Transverse colon (tissue), 4 donors: ENCODE results near the gene DCBLD2. TPM values are rescaled to one million over a fixed set of nuclear protein-coding genes. Genes with fewer than 3 reads are reported as not detected.

Experiments used
- DNase-seq: peaks from one replicate; pipeline ENCODE4 v3.0.0-alpha.2; 2019
- H3K27ac ChIP-seq, 4 donors: fragments of 200-600 bp; sonication (generic); 2 replicates each; pipeline ENCODE4 v1.5.1; 2016 to 2018; ENCODE audit warnings: inconsistent platforms in 4 of 4
- H3K27me3 ChIP-seq: fragments of 200-600 bp; sonication (generic); 2 replicates; pipeline ENCODE4 v1.5.1; 2017; ENCODE audit warnings: inconsistent platforms
- H3K36me3 ChIP-seq, 4 donors: fragments of 200-600 bp; sonication (generic); 2 replicates each; pipeline ENCODE4 v1.5.1; 2017 to 2019; ENCODE audit warnings: inconsistent platforms in 4 of 4
- H3K4me1 ChIP-seq, 4 donors: fragments of 200-600 bp; sonication (generic); 2 replicates each; pipeline ENCODE4 v1.5.1; 2017 to 2020; ENCODE audit warnings: inconsistent platforms in 4 of 4
- H3K4me3 ChIP-seq, 4 donors: fragments of 200-600 bp; sonication (generic); 1 replicate in 1 of 4; 2 replicates in 3 of 4; pipeline versions ENCODE4 v1.5.1 to v1.6.1; 2017 to 2019; ENCODE audit warnings: inconsistent platforms in 4 of 4
- H3K9me3 ChIP-seq, 2 donors: fragments of 200-600 bp; sonication (generic); 2 replicates each; pipeline ENCODE4 v1.5.1; 2017 to 2019; ENCODE audit warnings: inconsistent platforms in 2 of 2
- EP300 ChIP-seq: sonication (generic); formaldehyde crosslinking; IDR thresholded peaks from one replicate; pipeline ENCODE4 v1.6.1; 2017; ENCODE audit warnings: antibody characterized with exemption, low read depth
- POLR2A ChIP-seq: fragments of 450-650 bp; IDR thresholded peaks from one replicate; pipeline ENCODE4 v1.6.1; 2016; ENCODE audit warnings: antibody characterized with exemption, mild to moderate bottlenecking, moderate library complexity
- POLR2AphosphoS5 ChIP-seq, 3 donors: sonication (generic); formaldehyde crosslinking; IDR thresholded peaks; one replicate each; pipeline ENCODE4 v1.6.1; 2016; ENCODE audit warnings: antibody characterized with exemption in 3 of 3
- WGBS, 2 donors: methylation state at CpG; one replicate each; pipeline ENCODE4 v1.1.5; 2018; ENCODE audit warnings: low coverage in 1 of 2; 5-methylcytosine and 5-hydroxymethylcytosine counted together
- in situ Hi-C, 4 donors: fragments of 200-750 bp; cut with MboI; loops; one replicate each; pipeline versions ENCODE4 v1.15.0 to v1.15.1; 2017; ENCODE audit warnings: low sequenced_read_pairs in 3 of 4, low pct_ligation_motif_present in 1 of 4, low pct_unique_long_range_greater_than_20kb in 1 of 4
- intact Hi-C: fragments of 100-400 bp; cut with DNase I; formaldehyde crosslinking; loops from one replicate; pipeline ENCODE4 v1.15.1; 2023; ENCODE audit warnings: low total_unique reads
- total RNA-seq, 4 donors: library from RNA; depleted of rRNA; stranded (reverse); fragments of >200 nt; gene quantifications; one replicate each; pipeline ENCODE4 v1.1.0, GENCODE V29; 2016
- TF ChIP-seq, protein P1 (sequence below), 5 experiments: fragments of 200-600 bp in 3 of 5; fragments of 450-650 bp in 2 of 5; sonication (generic) in 3 of 5; IDR thresholded peaks; 1 replicate in 2 of 5; 2 replicates in 3 of 5; pipeline ENCODE4 v1.5.1; 2016 to 2017; ENCODE audit warnings: antibody characterized with exemption in 5 of 5, inconsistent platforms in 3 of 5, mild to moderate bottlenecking in 2 of 5, moderate library complexity in 1 of 5

DCBLD2 gene
- total RNA-seq, 4 donors from 2014 or later, result 14.3 to 20.6 (median 18.4) TPM

DNA sequence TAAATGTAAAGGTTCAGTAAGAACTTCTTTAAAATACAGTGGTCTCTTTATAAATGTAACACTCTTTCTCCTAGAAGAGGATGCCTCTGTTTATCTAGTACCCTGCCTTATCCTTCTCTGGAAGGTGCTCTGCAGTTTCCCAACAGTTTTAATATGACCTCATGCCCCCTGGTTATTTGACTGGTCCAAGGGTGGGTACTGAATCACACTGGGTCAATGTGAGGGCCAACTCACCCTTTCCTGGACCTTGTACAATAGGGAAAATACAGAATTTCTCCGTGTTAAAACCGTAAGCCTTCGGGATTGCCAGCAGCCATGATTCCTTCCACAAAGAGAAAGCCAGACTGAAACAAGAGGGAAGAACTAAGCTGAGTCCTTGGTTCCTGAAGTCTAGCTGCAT, 9.2 kb downstream of the DCBLD2 start:
- no peak overlapping the region for H3K27ac ChIP-seq
- TF ChIP-seq, protein P1, sequence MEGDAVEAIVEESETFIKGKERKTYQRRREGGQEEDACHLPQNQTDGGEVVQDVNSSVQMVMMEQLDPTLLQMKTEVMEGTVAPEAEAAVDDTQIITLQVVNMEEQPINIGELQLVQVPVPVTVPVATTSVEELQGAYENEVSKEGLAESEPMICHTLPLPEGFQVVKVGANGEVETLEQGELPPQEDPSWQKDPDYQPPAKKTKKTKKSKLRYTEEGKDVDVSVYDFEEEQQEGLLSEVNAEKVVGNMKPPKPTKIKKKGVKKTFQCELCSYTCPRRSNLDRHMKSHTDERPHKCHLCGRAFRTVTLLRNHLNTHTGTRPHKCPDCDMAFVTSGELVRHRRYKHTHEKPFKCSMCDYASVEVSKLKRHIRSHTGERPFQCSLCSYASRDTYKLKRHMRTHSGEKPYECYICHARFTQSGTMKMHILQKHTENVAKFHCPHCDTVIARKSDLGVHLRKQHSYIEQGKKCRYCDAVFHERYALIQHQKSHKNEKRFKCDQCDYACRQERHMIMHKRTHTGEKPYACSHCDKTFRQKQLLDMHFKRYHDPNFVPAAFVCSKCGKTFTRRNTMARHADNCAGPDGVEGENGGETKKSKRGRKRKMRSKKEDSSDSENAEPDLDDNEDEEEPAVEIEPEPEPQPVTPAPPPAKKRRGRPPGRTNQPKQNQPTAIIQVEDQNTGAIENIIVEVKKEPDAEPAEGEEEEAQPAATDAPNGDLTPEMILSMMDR (IDR thresholded peaks at IDR 0.05), result no peak
- TF ChIP-seq EP300, result no peak
- no peak for TF ChIP-seq POLR2A
- no peak overlapping the region for H3K4me3 ChIP-seq
- H3K27me3 ChIP-seq, result no peaks in the 10 kb centered on the region
- H3K9me3 ChIP-seq, result no peaks in the 10 kb centered on the region
- no peaks in the 10 kb centered on the region for H3K36me3 ChIP-seq
- peaks cover 3 to 24% (median 12%) of the 10 kb centered on the region in 4 donors for H3K4me1 ChIP-seq
- 90% methylated on average over 3 of the region's 3 CpGs; no CpG with 5 or more reads in 1 of the 2 donors for WGBS, 2 donors
- no peak for DNase-seq
- in situ Hi-C loops, result no loop called here
- intact Hi-C loops, result no loop called here

DNA sequence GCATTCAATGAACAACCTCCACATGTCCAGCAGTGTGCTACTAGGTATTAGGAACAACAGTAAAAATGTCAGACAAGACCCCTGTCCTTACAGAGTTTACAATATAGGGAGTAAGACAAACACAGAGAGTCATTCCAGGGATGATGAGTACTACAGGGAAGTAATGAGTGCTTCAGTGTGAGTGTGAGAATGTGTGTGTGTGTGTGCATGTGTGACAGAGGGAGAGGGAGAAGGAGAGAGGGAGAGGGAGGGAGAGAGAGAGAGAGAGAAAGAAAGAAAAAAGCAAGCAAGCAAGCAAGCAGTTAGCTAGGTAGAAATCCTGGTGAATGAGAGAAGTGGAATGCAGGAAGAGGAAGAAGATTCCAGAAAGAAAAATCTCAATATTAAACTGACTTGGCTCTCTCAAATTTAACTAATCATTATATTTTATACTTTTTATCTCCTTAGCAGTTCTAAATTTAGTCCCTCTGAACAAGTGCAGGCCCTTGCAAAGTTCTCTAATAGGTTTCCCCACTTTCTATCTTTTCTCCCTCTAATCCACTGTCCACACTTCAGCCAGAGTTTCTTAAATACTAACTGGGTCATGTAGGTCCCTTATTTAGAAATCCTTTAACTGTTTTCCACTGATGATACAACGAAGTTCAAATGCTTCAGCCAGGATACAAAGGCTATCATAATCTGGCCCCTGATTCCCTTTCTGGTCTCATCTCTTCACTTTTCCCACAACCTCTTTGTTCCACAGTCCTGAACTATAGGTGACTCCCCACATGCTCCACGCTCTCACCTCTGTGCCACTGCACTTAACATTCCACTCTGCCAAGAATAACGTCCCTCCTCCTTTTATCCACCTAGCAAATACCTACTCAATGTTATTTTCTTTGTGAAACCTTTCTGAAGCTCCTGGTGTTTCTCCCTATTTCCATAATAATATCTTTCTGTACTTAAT, 10.3 kb downstream of the DCBLD2 start:
- intact Hi-C loops, result no loop called here
- no peak for DNase-seq
- no peak overlapping the region for H3K27ac ChIP-seq
- TF ChIP-seq EP300 (no peak), POLR2AphosphoS5 (IDR thresholded peaks at IDR 0.05) (no peak), POLR2A (no peak)
- TF ChIP-seq, protein P1 (IDR thresholded peaks at IDR 0.05), result no peak
- 37 to 66% methylated on average over 3 of the region's 3 CpGs for WGBS, 2 donors
- no peaks in the 10 kb centered on the region for H3K27me3 ChIP-seq
- in situ Hi-C loops, result no loop called here
- H3K9me3 ChIP-seq, result no peaks in the 10 kb centered on the region
- H3K4me3 ChIP-seq, result no peak overlapping the region
- H3K4me1 ChIP-seq, result peaks cover 3 to 28% (median 12%) of the 10 kb centered on the region in 4 donors
- no peaks in the 10 kb centered on the region for H3K36me3 ChIP-seq

GRCh38 chr3:98890181-98890835, 11.2 kb downstream of the DCBLD2 start:
- no peak for DNase-seq
- intact Hi-C loops (no loop called here), in situ Hi-C loops (no loop called here)
- WGBS, 2 donors, result 67 to 86% methylated on average over 1 of the region's 1 CpG
- Histone ChIP-seq H3K27ac (no peak overlapping the region), H3K9me3 (no peaks in the 10 kb centered on the region), H3K36me3 (no peaks in the 10 kb centered on the region), H3K4me1 (peaks cover 3 to 32% (median 15%) of the 10 kb centered on the region in 4 donors), H3K27me3 (no peaks in the 10 kb centered on the region), H3K4me3 (no peak overlapping the region)
- TF ChIP-seq POLR2A (no peak), EP300 (no peak), POLR2AphosphoS5 (IDR thresholded peaks at IDR 0.05) (no peak)
- TF ChIP-seq, protein P1 (IDR thresholded peaks at IDR 0.05), result no peak

DNA sequence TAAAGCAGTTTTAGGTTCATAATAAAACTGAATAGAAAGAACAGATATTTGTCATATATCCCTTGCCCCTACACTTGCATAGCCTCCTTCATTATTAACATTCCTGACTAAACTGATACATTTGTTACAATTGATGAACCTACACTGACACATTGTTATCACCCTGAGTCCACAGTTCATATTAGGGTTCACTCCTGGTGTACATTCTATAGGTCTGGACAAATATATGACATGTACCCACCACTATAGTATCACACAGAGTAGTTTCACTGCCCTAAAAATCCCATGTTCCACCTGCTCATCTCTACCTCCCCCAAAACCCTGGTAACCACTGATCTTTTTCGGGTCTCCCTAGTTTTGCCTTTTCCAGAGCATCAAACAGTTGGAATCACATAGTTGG, 13.8 kb downstream of the DCBLD2 start:
- no peak for DNase-seq
- Histone ChIP-seq H3K4me1 (peaks cover 3 to 36% (median 15%) of the 10 kb centered on the region in 4 donors), H3K36me3 (no peaks in the 10 kb centered on the region), H3K9me3 (no peaks in the 10 kb centered on the region), H3K4me3 (no peak overlapping the region), H3K27ac (no peak overlapping the region), H3K27me3 (no peaks in the 10 kb centered on the region)
- intact Hi-C loops (no loop called here), in situ Hi-C loops (no loop called here)
- TF ChIP-seq EP300 (no peak), POLR2AphosphoS5 (IDR thresholded peaks at IDR 0.05) (no peak), POLR2A (no peak)
- TF ChIP-seq, protein P1 (IDR thresholded peaks at IDR 0.05), result no peak
- 74 to 83% methylated on average over 1 of the region's 1 CpG for WGBS, 2 donors
